ENCODE data around the gene MRFAP1L1. TPM values are rescaled to one million over a fixed set of nuclear protein-coding genes. Genes with fewer than 3 reads are reported as not detected.

Gene MRFAP1L1
- total and polyA plus RNA-seq, 9 of the 15 experiments (the other 6 are each of a cell fraction or from before 2014, with no cell fraction given): 37.6 to 111 (median 83.8) TPM

DNA sequence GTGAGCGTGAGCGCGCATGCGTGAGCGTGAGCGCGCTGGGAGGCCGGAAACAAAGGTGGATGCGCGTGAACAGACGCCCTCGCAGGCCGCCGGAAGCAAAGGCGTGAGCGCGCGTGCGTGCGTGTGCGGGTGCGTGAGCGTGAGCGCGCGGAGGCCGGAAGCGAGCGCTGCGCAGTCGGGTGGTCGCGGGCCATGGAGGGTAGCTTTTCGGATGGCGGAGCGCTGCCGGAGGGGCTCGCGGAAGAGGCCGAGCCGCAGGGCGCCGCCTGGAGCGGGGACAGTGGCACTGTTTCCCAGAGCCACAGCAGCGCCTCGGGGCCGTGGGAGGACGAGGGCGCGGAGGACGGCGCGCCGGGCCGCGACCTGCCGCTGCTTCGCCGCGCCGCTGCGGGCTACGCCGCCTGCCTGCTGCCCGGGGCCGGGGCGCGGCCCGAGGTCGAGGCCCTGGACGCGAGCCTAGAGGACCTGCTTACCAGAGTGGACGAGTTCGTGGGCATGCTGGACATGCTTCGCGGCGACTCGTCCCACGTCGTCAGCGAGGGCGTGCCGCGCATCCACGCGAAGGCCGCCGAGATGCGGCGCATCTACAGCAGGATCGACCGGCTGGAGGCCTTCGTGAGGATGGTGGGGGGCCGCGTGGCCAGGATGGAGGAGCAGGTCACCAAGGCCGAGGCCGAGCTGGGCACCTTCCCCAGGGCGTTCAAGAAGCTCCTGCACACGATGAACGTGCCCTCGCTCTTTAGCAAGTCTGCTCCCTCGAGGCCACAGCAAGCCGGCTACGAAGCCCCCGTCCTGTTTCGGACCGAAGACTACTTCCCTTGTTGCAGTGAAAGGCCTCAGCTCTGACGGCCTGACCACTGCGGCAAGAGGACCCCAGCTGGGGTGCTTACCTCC, 6.6 kb upstream of the MRFAP1L1 start, which contains the start of gene BLOC1S4 (continued):
- TF ChIP-seq, protein P1, sequence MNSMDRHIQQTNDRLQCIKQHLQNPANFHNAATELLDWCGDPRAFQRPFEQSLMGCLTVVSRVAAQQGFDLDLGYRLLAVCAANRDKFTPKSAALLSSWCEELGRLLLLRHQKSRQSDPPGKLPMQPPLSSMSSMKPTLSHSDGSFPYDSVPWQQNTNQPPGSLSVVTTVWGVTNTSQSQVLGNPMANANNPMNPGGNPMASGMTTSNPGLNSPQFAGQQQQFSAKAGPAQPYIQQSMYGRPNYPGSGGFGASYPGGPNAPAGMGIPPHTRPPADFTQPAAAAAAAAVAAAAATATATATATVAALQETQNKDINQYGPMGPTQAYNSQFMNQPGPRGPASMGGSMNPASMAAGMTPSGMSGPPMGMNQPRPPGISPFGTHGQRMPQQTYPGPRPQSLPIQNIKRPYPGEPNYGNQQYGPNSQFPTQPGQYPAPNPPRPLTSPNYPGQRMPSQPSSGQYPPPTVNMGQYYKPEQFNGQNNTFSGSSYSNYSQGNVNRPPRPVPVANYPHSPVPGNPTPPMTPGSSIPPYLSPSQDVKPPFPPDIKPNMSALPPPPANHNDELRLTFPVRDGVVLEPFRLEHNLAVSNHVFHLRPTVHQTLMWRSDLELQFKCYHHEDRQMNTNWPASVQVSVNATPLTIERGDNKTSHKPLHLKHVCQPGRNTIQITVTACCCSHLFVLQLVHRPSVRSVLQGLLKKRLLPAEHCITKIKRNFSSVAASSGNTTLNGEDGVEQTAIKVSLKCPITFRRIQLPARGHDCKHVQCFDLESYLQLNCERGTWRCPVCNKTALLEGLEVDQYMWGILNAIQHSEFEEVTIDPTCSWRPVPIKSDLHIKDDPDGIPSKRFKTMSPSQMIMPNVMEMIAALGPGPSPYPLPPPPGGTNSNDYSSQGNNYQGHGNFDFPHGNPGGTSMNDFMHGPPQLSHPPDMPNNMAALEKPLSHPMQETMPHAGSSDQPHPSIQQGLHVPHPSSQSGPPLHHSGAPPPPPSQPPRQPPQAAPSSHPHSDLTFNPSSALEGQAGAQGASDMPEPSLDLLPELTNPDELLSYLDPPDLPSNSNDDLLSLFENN (IDR thresholded peaks at IDR 0.05; ENCODE audit: low read depth in 2 of 2, low read length in 2 of 2): peak in 1 of 2 experiments; percentile 46; a peak in 1 of 4 replicates
- peak; percentile 54 for TF ChIP-seq HNRNPLL (IDR thresholded peaks at IDR 0.05; ENCODE audit: low read depth, low read length, poor library complexity, severe bottlenecking)
- no peak for TF ChIP-seq NUFIP1 (IDR thresholded peaks at IDR 0.05; ENCODE audit: partially characterized antibody)
- TF ChIP-seq GATAD2B (IDR thresholded peaks at IDR 0.05; ENCODE audit: borderline replicate concordance): peak; percentile 78
- TF ChIP-seq TRIM28 (IDR thresholded peaks at IDR 0.05): no peak
- TF ChIP-seq, protein P2, sequence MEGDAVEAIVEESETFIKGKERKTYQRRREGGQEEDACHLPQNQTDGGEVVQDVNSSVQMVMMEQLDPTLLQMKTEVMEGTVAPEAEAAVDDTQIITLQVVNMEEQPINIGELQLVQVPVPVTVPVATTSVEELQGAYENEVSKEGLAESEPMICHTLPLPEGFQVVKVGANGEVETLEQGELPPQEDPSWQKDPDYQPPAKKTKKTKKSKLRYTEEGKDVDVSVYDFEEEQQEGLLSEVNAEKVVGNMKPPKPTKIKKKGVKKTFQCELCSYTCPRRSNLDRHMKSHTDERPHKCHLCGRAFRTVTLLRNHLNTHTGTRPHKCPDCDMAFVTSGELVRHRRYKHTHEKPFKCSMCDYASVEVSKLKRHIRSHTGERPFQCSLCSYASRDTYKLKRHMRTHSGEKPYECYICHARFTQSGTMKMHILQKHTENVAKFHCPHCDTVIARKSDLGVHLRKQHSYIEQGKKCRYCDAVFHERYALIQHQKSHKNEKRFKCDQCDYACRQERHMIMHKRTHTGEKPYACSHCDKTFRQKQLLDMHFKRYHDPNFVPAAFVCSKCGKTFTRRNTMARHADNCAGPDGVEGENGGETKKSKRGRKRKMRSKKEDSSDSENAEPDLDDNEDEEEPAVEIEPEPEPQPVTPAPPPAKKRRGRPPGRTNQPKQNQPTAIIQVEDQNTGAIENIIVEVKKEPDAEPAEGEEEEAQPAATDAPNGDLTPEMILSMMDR (IDR thresholded peaks at IDR 0.05 in 2 of 3, conservative IDR thresholded peaks at IDR 0.05 in 1 of 3; ENCODE audit: insufficient read depth in 2 of 3, low read depth in 1 of 3, low read length in 3 of 3): peak in 2 of 3 experiments; percentile 14 to 26; a peak in 2 of 6 replicates
- no peak for TF ChIP-seq HNRNPH1 (optimal IDR thresholded peaks at IDR 0.05; ENCODE audit: low read depth, low read length)
- peak; percentile 84; the same call in 1 of the 2 replicates for TF ChIP-seq ZBTB17 (CRISPR knock-in tag; IDR thresholded peaks at IDR 0.05)
- TF ChIP-seq BMI1 (IDR thresholded peaks at IDR 0.05; ENCODE audit: low read length): no peak
- TF ChIP-seq, protein P3, sequence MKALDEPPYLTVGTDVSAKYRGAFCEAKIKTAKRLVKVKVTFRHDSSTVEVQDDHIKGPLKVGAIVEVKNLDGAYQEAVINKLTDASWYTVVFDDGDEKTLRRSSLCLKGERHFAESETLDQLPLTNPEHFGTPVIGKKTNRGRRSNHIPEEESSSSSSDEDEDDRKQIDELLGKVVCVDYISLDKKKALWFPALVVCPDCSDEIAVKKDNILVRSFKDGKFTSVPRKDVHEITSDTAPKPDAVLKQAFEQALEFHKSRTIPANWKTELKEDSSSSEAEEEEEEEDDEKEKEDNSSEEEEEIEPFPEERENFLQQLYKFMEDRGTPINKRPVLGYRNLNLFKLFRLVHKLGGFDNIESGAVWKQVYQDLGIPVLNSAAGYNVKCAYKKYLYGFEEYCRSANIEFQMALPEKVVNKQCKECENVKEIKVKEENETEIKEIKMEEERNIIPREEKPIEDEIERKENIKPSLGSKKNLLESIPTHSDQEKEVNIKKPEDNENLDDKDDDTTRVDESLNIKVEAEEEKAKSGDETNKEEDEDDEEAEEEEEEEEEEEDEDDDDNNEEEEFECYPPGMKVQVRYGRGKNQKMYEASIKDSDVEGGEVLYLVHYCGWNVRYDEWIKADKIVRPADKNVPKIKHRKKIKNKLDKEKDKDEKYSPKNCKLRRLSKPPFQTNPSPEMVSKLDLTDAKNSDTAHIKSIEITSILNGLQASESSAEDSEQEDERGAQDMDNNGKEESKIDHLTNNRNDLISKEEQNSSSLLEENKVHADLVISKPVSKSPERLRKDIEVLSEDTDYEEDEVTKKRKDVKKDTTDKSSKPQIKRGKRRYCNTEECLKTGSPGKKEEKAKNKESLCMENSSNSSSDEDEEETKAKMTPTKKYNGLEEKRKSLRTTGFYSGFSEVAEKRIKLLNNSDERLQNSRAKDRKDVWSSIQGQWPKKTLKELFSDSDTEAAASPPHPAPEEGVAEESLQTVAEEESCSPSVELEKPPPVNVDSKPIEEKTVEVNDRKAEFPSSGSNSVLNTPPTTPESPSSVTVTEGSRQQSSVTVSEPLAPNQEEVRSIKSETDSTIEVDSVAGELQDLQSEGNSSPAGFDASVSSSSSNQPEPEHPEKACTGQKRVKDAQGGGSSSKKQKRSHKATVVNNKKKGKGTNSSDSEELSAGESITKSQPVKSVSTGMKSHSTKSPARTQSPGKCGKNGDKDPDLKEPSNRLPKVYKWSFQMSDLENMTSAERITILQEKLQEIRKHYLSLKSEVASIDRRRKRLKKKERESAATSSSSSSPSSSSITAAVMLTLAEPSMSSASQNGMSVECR (CRISPR knock-in tag; IDR thresholded peaks at IDR 0.05): peak; percentile 82
- TF ChIP-seq ZNF311 (CRISPR knock-in tag; IDR thresholded peaks at IDR 0.05): no peak; the same call in 1 of the 2 replicates
- no peak for TF ChIP-seq ZNF695 (CRISPR knock-in tag; IDR thresholded peaks at IDR 0.05)
- peak; percentile 65; the same call in 1 of the 2 replicates for TF ChIP-seq CAMTA2 (CRISPR knock-in tag; conservative IDR thresholded peaks at IDR 0.05)
- no peak for TF ChIP-seq NCOA4 (IDR thresholded peaks at IDR 0.05; ENCODE audit: partially characterized antibody)
- peak in 1 of 2 experiments; percentile 89; a peak in 2 of 4 replicates for TF ChIP-seq NONO (IDR thresholded peaks at IDR 0.05; ENCODE audit: low read depth in 2 of 2, low read length in 1 of 2)
- peak; percentile 95 for TF ChIP-seq L3MBTL2 (IDR thresholded peaks at IDR 0.05)
